Heart left ventricle (tissue), 16 donors: Measurements from ENCODE around the gene BHLHA9. TPM values are rescaled to one million over a fixed set of nuclear protein-coding genes. Genes with fewer than 3 reads are reported as not detected.

ENCODE experiments used
- ATAC-seq, 4 donors: fragments of 200-7000 bp; cut with Tn5 transposase; one replicate each; pipeline ENCODE4 v1.9.1; 2020 to 2022; ENCODE audit warnings: moderate library complexity in 4 of 4, mild to moderate bottlenecking in 3 of 4, moderate number of reproducible peaks in 1 of 4
- DNase-seq, 5 donors: peaks; one replicate each; pipeline ENCODE4 v3.0.0-alpha.2; 2020
- H3K27ac ChIP-seq, 12 donors: fragments of 200-600 bp; sonication (generic) in 4 of 12; one replicate each; pipeline versions ENCODE4 v1.5.0 to v1.8.0; 2016 to 2022; ENCODE audit warnings: mild to moderate bottlenecking in 2 of 12
- H3K27me3 ChIP-seq, 9 donors: fragments of 200-600 bp; sonication (generic) in 2 of 9; one replicate each; pipeline versions ENCODE4 v1.5.1 to v1.8.0; 2016 to 2022; ENCODE audit warnings: mild to moderate bottlenecking in 3 of 9
- H3K36me3 ChIP-seq, 9 donors: fragments of 200-600 bp; sonication (generic) in 2 of 9; one replicate each; pipeline versions ENCODE4 v1.5.0 to v1.8.0; 2018 to 2022; ENCODE audit warnings: mild to moderate bottlenecking in 2 of 9
- H3K4me1 ChIP-seq, 12 donors: fragments of 200-600 bp; sonication (generic) in 4 of 12; one replicate each; pipeline versions ENCODE4 v1.5.0 to v1.8.0; 2016 to 2022; ENCODE audit warnings: mild to moderate bottlenecking in 3 of 12
- H3K4me3 ChIP-seq, 12 donors: fragments of 200-600 bp; sonication (generic) in 4 of 12; one replicate each; pipeline versions ENCODE4 v1.5.0 to v1.8.0; 2017 to 2022; ENCODE audit warnings: mild to moderate bottlenecking in 9 of 12, moderate library complexity in 4 of 12
- H3K9me3 ChIP-seq, 12 donors: fragments of 200-600 bp; sonication (generic) in 4 of 12; one replicate each; pipeline versions ENCODE4 v1.5.0 to v1.8.0; 2016 to 2022; ENCODE audit warnings: mild to moderate bottlenecking in 1 of 12
- POLR2A ChIP-seq, 2 donors: fragments of 450-650 bp; IDR thresholded peaks; one replicate each; pipeline ENCODE4 v1.6.1; 2017; ENCODE audit warnings: antibody characterized with exemption in 2 of 2, mild to moderate bottlenecking in 2 of 2, moderate library complexity in 2 of 2
- WGBS, 4 donors: extraction: QIAGEN DNeasy Blood & Tissue Kit in 2 of 4; methylation state at CpG; one replicate each; pipeline versions ENCODE4 v1.1.5 to v1.1.7; 2013 to 2018; 5-methylcytosine and 5-hydroxymethylcytosine counted together
- intact Hi-C, 10 donors: fragments of 100-400 bp; cut with DNase I; formaldehyde crosslinking; loops; one replicate each; pipeline versions ENCODE4 v1.11.1 to v1.14.2; 2022
- polyA plus RNA-seq, 2 donors: library from polyadenylated mRNA; stranded (reverse); fragments of 200-250 nt; gene quantifications; one replicate each; pipeline ENCODE4 v1.2.3, GENCODE V29; 2013
- total RNA-seq, 9 donors: library from RNA; depleted of rRNA in 2 of 9; stranded (reverse); fragments of >200 nt in 2 of 9; fragmentation: NEBNext Ultra II Directional in 3 of 9; extraction: Animal tissue kit (Norgen Biotek cat#: 25700) in 3 of 9; gene quantifications; one replicate each; pipeline versions ENCODE4 v1.1.0 to v1.2.4, GENCODE V29; 2016 to 2023
- TF ChIP-seq, protein P1 (sequence below), 12 donors: fragments of 200-600 bp; sonication (generic) in 4 of 12; IDR thresholded peaks; one replicate each; pipeline versions ENCODE4 v1.5.0 to v1.8.0; 2018 to 2022; ENCODE audit warnings: antibody characterized with exemption in 12 of 12, mild to moderate bottlenecking in 5 of 12
- donor health status: ischemic (EF 13 %, LVEDD 7.1; RV severe dilation, severe dysfunction).
- donor health status: healthy with polysubstance abuse.
- donor health status: DM: no; HTN: yes; CAD: no.
- donor health status: DM: no; HTN: no; CAD: no.
- donor health status: ischemic (EF 25% LVEDD 6.9; RV normal size, moderate dysfunction).
- donor health status: ischemic (EF 25% LVEDD 5.7; RV mildly dilated, moderate dysfunction).
- donor health status: healthy.
- donor health status: DM: yes; HTN: yes; CAD: no.
- donor health status: ischemic (EF 35%, LVEDD 5.7; RV mildly dilated, moderate dysfunction).
- donor health status: nonischemic (EF 11% LVEDD 7.7; RV severe dilation, severe dysfunction).
- donor health status: DM: yes; HTN: yes; CAD: no.
- donor health status: PGD.
- donor health status: ischemic (EF 29% LVEDD 5.4; RV normal size, mild dysfunction).
- donor health status: nonischemic (EF 23%, LVEDD 6.1; RV moderate dilation, normal function).

Gene BHLHA9
- total and polyA plus RNA-seq, 11 donors: not detected

DNA sequence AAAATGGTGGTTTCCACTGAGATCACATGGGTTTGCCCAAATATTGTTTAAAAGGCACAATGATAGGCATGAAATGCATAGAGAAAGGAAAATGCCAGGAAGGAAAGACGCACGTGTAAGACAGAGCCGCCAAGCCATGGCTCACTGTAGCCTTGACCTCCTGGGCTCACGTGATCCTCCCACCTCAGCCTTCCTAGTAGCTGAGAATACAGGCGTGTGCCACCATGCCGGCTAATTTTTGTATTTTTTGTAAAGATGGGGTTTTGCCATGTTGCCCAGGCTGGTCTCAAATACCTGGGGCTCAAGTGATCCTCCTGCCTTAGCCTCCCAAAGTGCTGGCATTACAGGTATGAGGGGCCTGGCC is 4.0 kb downstream of the BHLHA9 start:
- Histone ChIP-seq H3K27me3 (peaks cover 2 to 42% (median 23%) of the 10 kb centered on the region in 9 donors), H3K4me1 (peaks cover 0 to 17% (median 1%) of the 10 kb centered on the region in 12 donors), H3K9me3 (no peaks in the 10 kb centered on the region), H3K27ac (no peak overlapping the region), H3K36me3 (no peaks in the 10 kb centered on the region), H3K4me3 (no peak overlapping the region)
- intact Hi-C loops: loop anchor here in 2 of 10 donors (10.0 kb wide), 2 partner anchors 241 to 351 kb away; partner anchors contain the start of genes INPP5K (in 1 of the 2) and SLC43A2 (in 1 of the 2)
- ATAC-seq (no peak), DNase-seq (no peak)
- TF ChIP-seq POLR2A (IDR thresholded peaks at IDR 0.05): no peak
- TF ChIP-seq, protein P1, sequence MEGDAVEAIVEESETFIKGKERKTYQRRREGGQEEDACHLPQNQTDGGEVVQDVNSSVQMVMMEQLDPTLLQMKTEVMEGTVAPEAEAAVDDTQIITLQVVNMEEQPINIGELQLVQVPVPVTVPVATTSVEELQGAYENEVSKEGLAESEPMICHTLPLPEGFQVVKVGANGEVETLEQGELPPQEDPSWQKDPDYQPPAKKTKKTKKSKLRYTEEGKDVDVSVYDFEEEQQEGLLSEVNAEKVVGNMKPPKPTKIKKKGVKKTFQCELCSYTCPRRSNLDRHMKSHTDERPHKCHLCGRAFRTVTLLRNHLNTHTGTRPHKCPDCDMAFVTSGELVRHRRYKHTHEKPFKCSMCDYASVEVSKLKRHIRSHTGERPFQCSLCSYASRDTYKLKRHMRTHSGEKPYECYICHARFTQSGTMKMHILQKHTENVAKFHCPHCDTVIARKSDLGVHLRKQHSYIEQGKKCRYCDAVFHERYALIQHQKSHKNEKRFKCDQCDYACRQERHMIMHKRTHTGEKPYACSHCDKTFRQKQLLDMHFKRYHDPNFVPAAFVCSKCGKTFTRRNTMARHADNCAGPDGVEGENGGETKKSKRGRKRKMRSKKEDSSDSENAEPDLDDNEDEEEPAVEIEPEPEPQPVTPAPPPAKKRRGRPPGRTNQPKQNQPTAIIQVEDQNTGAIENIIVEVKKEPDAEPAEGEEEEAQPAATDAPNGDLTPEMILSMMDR (IDR thresholded peaks at IDR 0.05): no peak
- 76 to 83% (median 80%) methylated on average over 6 of the region's 6 CpGs for WGBS, 4 donors

GRCh38 chr17:1275205-1275961 is 5.1 kb downstream of the BHLHA9 start:
- WGBS, 4 donors: 78 to 83% (median 79%) methylated on average over 10 of the region's 10 CpGs
- TF ChIP-seq, protein P1 (IDR thresholded peaks at IDR 0.05): no peak
- TF ChIP-seq POLR2A (IDR thresholded peaks at IDR 0.05): no peak
- no peak for ATAC-seq
- no peaks in the 10 kb centered on the region for H3K9me3 ChIP-seq
- H3K4me1 ChIP-seq: peaks cover 0 to 15% (median 0%) of the 10 kb centered on the region in 12 donors
- H3K27ac ChIP-seq: no peak overlapping the region
- H3K4me3 ChIP-seq: no peak overlapping the region
- intact Hi-C loops: loop anchor here (5.0 to 10.0 kb wide), 5 partner anchors 57 to 349 kb away; partner anchors contain the start of genes INPP5K (in 6 of the 10) and SLC43A2 (in 1 of the 10)
- no peaks in the 10 kb centered on the region for H3K36me3 ChIP-seq
- DNase-seq: no peak
- H3K27me3 ChIP-seq: peaks cover 0 to 30% (median 13%) of the 10 kb centered on the region in 9 donors

DNA sequence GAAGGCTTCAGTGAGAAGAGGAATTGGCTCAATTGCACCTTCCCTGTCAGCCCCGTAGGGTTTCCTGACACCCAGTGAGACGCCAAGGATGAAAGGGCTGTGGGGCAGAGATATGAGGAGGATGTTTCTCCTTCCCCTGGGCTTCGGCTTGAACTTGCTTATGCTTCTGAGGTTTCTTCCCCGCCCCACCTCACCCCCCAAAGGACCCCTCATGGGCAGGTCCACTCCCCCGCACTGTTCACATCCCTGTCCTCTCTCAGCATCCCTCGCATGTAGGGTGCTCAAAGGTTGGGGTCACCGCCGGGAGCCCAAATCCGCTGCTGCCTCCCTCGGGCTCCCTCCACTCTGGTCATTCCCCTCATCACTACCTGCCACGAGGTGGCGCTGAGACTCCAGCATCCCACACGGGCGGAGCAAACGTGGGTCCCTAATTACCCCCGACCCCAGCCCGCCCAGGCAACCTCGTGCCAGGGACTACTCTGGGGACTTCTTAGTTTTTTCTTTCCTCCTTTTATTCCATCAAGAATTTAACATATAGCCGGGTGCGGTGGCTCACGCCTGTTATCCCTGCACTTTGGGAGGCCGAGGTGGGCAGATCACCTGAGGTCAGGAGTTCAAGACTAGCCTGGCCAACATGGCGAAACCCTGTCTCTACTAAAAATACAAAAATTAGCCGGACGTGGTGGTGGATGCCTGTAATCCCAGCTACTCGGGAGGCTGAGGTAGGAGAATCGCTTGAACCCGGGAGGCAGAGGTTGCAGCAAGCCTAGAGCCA is 5.9 kb downstream of the BHLHA9 start:
- Histone ChIP-seq H3K9me3 (no peaks in the 10 kb centered on the region), H3K4me3 (no peak overlapping the region), H3K27me3 (peaks cover 0 to 24% (median 9%) of the 10 kb centered on the region in 9 donors), H3K27ac (no peak overlapping the region), H3K4me1 (peaks cover 0 to 8% (median 0%) of the 10 kb centered on the region in 12 donors), H3K36me3 (no peaks in the 10 kb centered on the region)
- TF ChIP-seq, protein P1 (IDR thresholded peaks at IDR 0.05): peak; percentile 72 to 88 (median 80)
- no peak for TF ChIP-seq POLR2A (IDR thresholded peaks at IDR 0.05)
- DNase-seq: peak; percentile 48 to 85 (median 62)
- intact Hi-C loops: loop anchor here (1.0 to 10.0 kb wide), 7 partner anchors 56 to 349 kb away; partner anchors contain the start of genes INPP5K (in 6 of the 10) and SLC43A2 (in 1 of the 10)
- peak; percentile 72 to 83 (median 77) for ATAC-seq
- WGBS, 4 donors: 22 to 26% (median 23%) methylated on average over 26 to 28 of the region's 28 CpGs

GRCh38 chr17:1280652-1281051 is 10.4 kb downstream of the BHLHA9 start:
- H3K27me3 ChIP-seq: peaks cover 0 to 11% (median 0%) of the 10 kb centered on the region in 9 donors
- WGBS, 4 donors: 85 to 88% (median 88%) methylated on average over 11 to 23 of the region's 23 CpGs
- intact Hi-C loops: no loop called here

More at GRCh38 chr17:1280652-1281051, 10.4 kb downstream of the BHLHA9 start:
- Histone ChIP-seq H3K36me3 (no peaks in the 10 kb centered on the region), H3K4me1 (peaks cover 0 to 8% (median 0%) of the 10 kb centered on the region in 12 donors), H3K4me3 (no peak overlapping the region), H3K9me3 (no peaks in the 10 kb centered on the region), H3K27ac (no peak overlapping the region)
- TF ChIP-seq POLR2A (IDR thresholded peaks at IDR 0.05): no peak
- TF ChIP-seq, protein P1 (IDR thresholded peaks at IDR 0.05): no peak
- no peak for ATAC-seq
- DNase-seq: no peak
